ENCODE measurements around the gene RIC3.

DNA sequence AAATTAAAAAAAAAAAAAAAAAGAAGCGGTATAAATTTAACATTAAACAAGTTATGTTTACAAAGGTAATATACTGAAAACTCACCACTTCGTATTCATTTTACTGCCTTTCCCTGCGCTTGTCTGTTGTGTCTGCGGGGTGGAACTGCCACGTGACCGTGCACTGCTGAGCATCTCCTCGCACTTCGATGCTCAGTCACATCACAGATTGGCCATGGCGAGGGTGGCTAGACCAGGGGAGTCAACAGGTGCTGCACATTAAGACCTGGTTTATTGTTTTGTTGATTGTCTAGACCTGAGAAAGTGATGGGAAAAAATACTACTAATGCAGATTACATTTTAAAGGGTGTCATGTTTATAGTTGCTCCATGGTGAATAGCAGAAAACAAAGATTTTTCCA, 110.6 kb downstream of the RIC3 start:
- TF ChIP-seq POLR2A (IDR thresholded peaks at IDR 0.05; ENCODE audit: low read depth, low read length) = no peak
- no peak for TF ChIP-seq POLR2AphosphoS5 (IDR thresholded peaks at IDR 0.05; ENCODE audit: low read depth, low read length)
- no peak for TF ChIP-seq POU2F2 (IDR thresholded peaks at IDR 0.05; ENCODE audit: low read depth, low read length)
